RKO (cell line): ENCODE data around the gene RASL12.

ENCODE experiments used
- DNase-seq: peaks from one replicate; pipeline ENCODE4 v3.0.0-alpha.2; 2016; ENCODE audit warnings: low spot score

The RASL12 gene

DNA sequence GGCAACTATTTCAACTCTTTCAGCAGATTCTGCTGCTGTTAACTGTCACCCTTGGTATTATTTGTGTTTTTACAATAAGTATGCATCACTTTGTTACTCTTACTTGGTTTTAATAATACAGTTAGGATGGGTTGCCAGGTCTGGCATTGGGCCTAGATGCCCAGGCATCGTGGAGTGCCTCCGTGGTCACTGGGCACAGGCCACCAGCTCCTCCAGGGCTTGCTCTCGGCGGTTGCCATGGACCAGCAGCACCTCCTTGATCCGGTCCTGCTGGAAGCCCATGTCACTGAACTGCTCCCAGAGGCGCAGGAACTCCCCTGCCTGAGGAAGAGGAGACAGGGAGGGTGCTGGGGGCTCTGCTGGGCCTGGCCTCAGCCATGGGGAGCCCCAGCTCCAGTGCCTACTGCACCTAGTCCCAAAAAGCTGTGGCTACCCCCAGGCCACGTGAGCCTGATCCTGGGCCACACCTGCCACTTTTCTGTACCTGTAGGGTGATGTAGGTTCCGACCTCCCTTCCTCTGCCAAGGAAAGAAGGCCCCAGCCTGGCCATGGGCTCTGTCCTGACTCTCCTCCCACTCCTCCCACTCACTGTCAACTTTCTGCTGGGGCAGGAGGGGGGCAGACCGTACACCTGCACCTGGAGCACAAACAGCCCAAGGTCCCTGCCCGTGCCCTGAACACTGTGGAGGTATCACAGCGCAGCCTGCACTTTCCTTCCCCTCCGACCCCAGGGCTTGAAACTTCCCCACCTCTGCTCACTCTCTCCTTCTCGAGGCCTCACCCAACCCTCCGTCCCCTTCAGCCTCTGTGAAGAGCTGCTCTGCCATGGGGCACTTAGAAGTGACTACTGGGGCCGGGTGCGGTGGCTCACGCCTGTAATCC, 25.4 kb upstream of the RASL12 start:
- no peak for DNase-seq

DNA sequence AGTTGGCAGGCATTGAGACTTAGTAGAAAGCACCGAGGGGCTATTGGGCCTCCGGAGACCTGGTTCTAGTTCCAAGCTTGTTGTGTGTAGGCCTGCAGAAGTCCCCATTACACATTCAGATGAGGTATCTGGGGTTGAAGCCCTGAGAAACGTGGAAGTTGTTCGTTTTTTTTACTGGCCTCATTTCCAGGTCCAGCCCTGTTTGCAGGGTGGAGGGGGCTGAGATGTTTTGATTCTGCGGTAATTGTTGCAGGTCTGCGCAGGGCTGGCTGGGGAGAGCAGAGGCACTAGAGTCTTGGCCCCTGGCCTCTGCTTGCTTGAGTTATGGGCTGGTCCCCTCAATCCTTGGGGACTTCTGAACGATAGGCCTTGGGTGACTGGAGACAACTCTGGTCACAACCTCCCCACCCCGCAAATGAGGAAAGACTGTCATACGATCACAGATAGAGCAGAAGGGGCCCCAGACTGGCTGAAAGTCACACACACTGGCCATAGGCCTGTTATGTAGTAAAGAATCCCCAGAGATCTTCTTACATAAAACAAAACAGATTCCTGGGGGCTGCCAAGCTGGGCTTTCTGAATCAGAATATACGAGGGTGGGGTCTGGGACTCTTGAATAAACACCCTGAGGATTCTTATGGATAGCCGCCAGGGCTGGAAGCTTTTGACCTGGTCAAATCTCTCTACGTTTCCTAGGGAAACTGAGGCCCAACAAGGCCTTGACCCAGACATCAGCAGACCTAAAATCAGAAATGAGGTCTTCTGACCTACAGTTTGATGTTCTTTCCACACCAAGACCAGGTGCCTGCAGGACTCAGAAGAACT, 24.4 kb upstream of the RASL12 start:
- no peak for DNase-seq

DNA sequence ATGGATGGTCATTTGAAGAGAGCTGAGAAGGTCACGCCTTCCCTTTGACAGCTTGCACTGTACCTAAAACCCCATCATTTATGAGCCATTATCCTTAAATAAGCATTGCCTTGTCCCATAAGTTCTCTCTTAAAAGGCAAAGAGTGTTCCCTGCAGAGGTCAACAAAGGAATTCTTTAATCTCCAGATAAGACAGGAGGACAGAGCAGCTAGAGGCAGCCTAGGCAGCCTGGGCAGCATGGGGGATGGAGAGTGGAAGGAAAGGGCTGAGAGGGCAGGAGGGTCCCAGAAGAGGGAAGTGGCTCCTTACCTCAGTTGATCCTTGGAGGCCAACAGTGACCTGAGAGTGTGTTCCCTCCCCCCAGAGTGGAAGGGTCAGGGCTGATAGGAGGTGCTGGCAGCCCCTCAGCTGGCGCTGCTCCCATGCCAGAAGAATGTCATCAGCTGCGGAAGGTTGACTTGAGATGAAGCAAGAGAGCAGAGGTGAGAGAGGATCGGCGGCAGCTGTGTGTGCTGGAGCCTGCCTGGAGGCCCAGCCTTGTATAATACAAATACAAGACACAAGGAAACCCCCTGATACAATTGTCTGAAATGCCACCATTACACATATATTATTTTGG, 21.5 kb upstream of the RASL12 start:
- DNase-seq: no peak

GRCh38 chr15:65088643-65089021, 20.8 kb upstream of the RASL12 start:
- DNase-seq: no peak

DNA sequence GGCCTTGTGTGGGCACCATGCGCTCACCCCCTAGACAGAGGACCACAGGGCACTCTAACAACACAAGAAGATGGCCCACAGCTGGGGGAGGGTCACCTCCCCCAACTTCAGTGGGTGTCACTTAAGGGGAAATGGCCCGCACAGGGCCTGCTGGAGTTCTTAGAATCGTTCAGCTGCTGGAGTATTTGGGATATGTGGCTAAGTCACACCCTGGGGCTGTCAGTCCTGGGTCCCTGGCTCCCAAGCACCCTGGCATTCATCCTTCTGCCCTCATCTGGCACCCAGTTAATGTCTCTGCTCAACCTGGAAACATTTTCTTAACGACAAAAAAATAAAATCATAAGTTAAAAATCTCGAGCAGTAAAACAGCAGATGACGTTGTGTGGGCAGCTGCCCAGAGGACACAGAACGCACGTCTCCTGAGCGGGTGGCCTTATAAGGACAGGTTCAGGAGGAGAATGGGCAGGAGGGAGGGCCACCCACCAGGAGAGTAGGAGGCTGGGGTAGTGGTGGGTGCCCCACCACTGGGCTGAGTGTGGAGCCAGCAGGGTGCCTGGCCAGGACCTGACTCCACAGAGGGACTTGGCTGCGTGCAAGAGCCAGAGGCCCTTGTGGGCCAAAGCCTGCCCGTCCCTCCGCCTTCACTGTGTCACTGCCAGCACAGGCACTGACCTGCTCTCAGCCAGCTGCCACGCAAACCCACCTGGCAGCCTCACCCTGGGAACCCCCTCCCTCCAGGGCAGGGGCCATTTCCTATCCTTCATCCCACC, 20.3 kb upstream of the RASL12 start:
- DNase-seq: no peak

DNA sequence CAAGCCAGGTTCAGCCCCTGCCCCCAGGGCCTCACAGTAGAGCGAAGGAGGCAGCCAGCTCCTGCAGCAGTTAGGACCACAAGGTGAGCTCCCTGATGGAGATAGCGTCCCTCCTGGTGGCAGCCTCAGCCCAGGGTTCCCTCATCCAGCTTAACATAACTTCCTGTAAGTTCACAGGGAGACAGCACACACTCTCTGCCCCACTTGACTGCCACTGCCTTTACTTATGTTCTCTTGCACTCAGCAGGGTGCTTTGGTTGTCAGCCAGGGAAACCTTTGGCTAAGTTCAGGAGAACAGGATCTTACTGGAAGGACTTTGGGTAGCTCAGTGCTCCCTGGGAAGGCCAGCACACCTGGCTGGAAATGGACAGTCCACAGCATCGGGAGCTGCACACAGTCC, 19.6 kb upstream of the RASL12 start:
- DNase-seq: no peak

DNA sequence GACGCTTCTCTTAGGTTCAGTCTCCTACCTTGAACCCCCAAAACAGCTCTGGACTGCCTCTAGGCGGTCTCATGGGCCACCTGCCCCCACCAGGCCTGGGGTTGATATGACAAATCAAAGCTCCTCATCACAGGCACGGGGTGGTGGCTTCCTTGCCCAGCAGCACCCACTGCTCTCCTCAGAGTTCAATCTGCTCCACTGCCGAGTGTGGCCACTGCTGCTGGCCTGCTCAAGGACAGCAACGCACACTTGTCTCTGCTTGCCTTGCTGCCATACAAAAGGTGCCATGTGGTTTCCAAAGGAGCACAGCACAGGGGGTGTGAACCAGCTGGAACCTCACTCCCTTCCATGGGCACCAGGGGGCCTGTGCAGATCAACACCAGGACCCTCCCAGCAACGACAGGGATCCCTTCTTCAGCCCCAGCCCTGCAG, 18.9 kb upstream of the RASL12 start:
- DNase-seq: no peak

DNA sequence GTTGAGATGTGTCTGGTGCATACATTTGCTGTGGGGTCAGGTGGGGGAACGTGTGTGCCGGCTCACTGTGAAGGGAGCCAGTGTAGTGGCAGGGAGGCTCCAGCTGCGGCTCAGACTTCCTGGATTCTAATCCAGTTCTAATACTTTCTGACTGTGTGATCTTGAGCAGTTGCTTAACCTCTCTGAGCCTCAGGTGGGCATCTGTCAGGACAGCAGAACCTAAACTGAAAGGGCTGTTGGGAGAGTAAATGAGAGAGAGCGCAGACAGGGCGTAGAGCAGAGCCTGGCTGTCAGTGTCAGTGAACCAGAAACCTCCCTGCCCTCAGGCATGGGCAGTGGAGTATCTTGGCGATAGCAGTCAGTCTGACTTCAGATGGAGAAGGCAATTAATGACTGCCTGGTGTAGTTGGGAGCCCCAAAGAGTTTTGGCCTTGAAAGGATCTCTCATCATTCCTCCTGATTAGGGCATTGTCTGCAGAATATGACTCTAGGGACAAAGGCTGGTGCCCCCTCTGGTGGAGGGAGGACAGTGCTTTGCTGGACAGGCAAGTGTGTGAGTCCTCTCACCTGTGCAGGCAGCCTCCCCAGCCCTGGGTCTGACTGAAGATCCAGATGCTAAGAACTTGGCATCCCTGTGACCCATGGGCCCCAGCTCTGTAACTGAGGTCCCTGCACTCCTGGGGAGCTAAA, 18.3 kb upstream of the RASL12 start:
- no peak for DNase-seq

- no peak for DNase-seq
These were observed 17.5 kb upstream of the RASL12 start for GRCh38 chr15:65085207-65085753.

- DNase-seq: no peak
These were observed 16.9 kb upstream of the RASL12 start for GRCh38 chr15:65084500-65085206.

GRCh38 chr15:65083262-65083701, 15.5 kb upstream of the RASL12 start:
- DNase-seq: no peak

DNA sequence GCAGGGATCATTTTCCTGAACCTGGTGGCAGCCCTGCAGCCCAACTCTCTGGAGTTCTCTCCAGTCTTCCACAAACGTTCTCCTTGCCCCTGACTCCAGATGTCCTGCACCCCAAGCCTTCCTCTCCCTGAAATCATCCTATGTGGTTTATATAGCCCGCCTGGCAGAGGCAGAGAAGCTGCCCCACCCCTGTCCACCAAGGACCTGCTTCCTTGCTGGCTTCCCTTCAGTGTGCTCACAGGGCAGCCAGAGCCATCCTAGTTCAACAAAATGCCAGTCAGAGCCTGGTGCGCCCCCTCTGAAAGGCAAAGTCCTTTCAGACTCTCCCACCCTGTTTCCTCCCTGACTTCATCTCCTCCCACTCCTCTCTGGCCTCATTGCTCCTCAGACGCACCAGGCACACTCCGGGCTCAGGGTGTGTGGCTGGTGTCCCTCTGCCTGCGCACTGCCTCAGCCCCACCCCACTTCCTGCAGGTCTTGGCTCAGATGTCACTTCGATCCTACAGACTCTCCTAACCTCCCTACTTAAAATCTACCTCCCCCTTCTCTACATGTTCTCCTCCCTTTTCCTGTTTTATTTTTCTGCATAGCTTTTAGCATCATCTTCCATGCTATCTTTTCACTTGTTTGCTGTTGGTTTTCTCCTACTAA, 14.6 kb upstream of the RASL12 start:
- no peak for DNase-seq

GRCh38 chr15:65081758-65082157, 14.0 kb upstream of the RASL12 start:
- DNase-seq: no peak

GRCh38 chr15:65081270-65081669, 13.5 kb upstream of the RASL12 start:
- DNase-seq: no peak

DNA sequence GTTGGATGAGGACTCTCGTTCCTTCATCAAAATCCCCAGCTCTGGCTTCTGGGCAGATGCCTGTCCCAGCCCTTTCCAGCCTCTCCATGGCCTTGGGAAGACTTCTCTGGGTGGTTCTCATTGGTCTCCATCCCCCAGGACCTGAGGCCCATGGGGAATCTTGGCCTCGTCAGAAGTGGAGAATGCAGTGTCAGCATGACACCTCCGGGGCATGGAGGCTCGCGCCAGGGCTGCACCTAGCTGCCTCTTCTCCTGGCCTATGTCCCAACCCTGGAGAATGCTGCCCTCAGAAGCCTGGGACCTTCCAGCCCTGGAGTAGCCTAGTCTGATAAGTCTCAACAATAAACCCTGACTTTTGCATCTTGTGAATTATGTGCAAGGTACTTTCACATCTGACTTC, 11.8 kb upstream of the RASL12 start:
- DNase-seq: no peak

- DNase-seq: no peak
These were observed 10.2 kb upstream of the RASL12 start for GRCh38 chr15:65077981-65078352.

GRCh38 chr15:65077291-65077980, 9.6 kb upstream of the RASL12 start:
- no peak for DNase-seq

GRCh38 chr15:65076486-65077290, 8.9 kb upstream of the RASL12 start, which contains the start of gene KBTBD13:
Gene KBTBD13, plus strand, starts transcription at chr15:65076746. Its CDS starts 70 bp downstream, at chr15:65076816.
- no peak for DNase-seq
